Common myeloid progenitor, CD34-positive (primary cell): Measurements from ENCODE around the gene AGAP1.

Source experiments
- CTCF ChIA-PET: fragments of 350-600 bp; sonication (Branson Sonifier 250); formaldehyde crosslinking; loops from one replicate; lab custom pipeline; 2021; ENCODE audit warnings: antibody characterized with exemption; lab: Charles Lee
- POLR2A ChIA-PET: fragments of 350-600 bp; sonication (Branson Sonifier 250); formaldehyde crosslinking; loops from one replicate; lab custom pipeline; 2021; ENCODE audit warnings: antibody characterized with exemption; lab: Charles Lee
- DNase-seq, 3 donors: peaks; one replicate each; pipeline versions ENCODE4 v3.0.0 to v3.0.0-alpha.2; 2013
- H3K27ac ChIP-seq, 2 experiments: 1 replicate in 1 of 2; 2 replicates in 1 of 2; pipeline ENCODE4 v1.7.0; 2013; ENCODE audit warnings: inconsistent platforms in 2 of 2, low read length in 2 of 2, mild to moderate bottlenecking in 2 of 2, low read depth in 1 of 2, moderate library complexity in 1 of 2; ENCODE audit not compliant: severe bottlenecking in 2 of 2, insufficient read depth in 1 of 2, poor library complexity in 1 of 2
- H3K27me3 ChIP-seq, 5 experiments: replicated peaks in 2 of 5; 1 replicate in 3 of 5; 2 replicates in 2 of 5; pipeline versions ENCODE4 v1.6.1 to v1.7.0; 2013; ENCODE audit warnings: low read length in 4 of 5, mild to moderate bottlenecking in 2 of 5, moderate library complexity in 2 of 5, inconsistent platforms in 1 of 5; ENCODE audit not compliant: insufficient read depth in 5 of 5, control insufficient read depth in 4 of 5
- H3K36me3 ChIP-seq, 4 experiments: 1 replicate in 2 of 4; 2 replicates in 2 of 4; pipeline versions ENCODE4 v1.6.1 to v1.7.0; 2013; ENCODE audit warnings: low read length in 3 of 4, control low read depth in 1 of 4, mild to moderate bottlenecking in 1 of 4; ENCODE audit not compliant: control insufficient read depth in 4 of 4, insufficient read depth in 4 of 4
- H3K4me1 ChIP-seq, 4 experiments: 1 replicate in 3 of 4; 2 replicates in 1 of 4; pipeline versions ENCODE4 v1.6.1 to v1.7.1; 2013; ENCODE audit warnings: low read length in 3 of 4, mild to moderate bottlenecking in 3 of 4, control low read depth in 1 of 4, inconsistent platforms in 1 of 4, moderate library complexity in 1 of 4; ENCODE audit not compliant: control insufficient read depth in 4 of 4, insufficient read depth in 4 of 4; ENCODE audit errors: control extremely low read depth in 1 of 4
- H3K4me3 ChIP-seq, 7 experiments: 1 replicate in 4 of 7; 2 replicates in 3 of 7; pipeline versions ENCODE4 v1.5.1 to v1.7.0; 2013; ENCODE audit warnings: mild to moderate bottlenecking in 7 of 7, low read length in 6 of 7, moderate library complexity in 6 of 7, inconsistent platforms in 2 of 7, low read depth in 2 of 7, control low read depth in 1 of 7; ENCODE audit not compliant: insufficient read depth in 4 of 7, control insufficient read depth in 1 of 7; ENCODE audit errors: extremely low read depth in 1 of 7
- H3K9me3 ChIP-seq, 5 experiments: 1 replicate in 4 of 5; 2 replicates in 1 of 5; pipeline versions ENCODE4 v1.6.1 to v1.7.1; 2013; ENCODE audit warnings: low read length in 4 of 5, mild to moderate bottlenecking in 2 of 5, inconsistent platforms in 1 of 5, low read depth in 1 of 5, moderate library complexity in 1 of 5; ENCODE audit not compliant: control insufficient read depth in 4 of 5, insufficient read depth in 2 of 5; ENCODE audit errors: control extremely low read depth in 1 of 5
- WGBS: methylation state at CpG from one replicate; pipeline ENCODE4 v1.1.5; 2013; ENCODE audit not compliant: insufficient coverage; 5-methylcytosine and 5-hydroxymethylcytosine counted together

The AGAP1 gene

DNA sequence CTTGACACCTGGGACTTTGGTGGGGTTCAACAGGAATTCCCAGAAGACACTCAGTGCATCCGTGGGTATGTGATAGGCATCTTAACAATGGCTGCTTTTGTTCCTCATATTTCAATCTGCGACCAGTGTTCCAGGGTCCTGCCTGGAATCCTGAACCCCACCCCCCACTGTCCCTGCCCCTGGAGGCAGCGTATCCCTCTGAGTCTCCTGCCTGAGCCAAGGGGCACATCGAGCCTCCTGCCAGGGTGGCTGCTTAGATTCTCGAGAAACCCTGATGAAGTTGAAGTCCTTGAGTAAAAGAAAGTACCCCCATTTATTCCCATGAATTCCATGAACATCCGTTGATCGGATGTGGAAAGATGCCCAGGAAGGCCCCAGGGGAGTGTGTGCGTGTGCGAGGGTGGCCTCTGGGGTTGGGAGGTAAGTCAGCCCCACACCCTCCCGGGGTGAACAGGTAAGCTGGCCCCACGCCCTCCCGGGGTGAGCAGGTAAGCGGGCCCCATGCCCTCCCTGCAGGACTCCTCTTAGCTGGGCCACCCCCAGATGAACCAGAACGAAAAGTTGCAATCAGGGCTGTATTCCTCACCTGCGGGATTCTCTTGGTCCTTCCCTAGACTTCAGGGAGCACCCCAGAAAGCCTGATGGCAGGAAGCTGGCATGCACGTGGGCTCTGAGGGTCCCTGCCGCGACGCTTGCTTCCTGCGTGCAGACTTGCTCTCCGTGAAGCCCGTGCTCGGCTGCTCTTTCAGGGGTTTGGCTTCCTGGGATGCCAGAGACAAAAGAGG lies 253.3 kb downstream of the AGAP1 start:
- POLR2A ChIA-PET = no interaction called here
- H3K4me3 ChIP-seq = no peak overlapping the region
- no peak for DNase-seq
- CTCF ChIA-PET = interaction anchor here (0.6 to 8.0 kb wide), 14 partner anchors 8 to 613 kb away, joined by 3 to 98 read pairs (median 4); no protein-coding TSS in a partner anchor
- no peaks in the 10 kb centered on the region for H3K4me1 ChIP-seq
- 99% methylated on average over 18 of the region's 23 CpGs for WGBS
- H3K27ac ChIP-seq = no peak overlapping the region
- H3K36me3 ChIP-seq = no peaks in the 10 kb centered on the region
- peaks cover 0 to 20% (median 0%) of the 10 kb centered on the region in 5 experiments for H3K27me3 ChIP-seq
- no peaks in the 10 kb centered on the region for H3K9me3 ChIP-seq

DNA sequence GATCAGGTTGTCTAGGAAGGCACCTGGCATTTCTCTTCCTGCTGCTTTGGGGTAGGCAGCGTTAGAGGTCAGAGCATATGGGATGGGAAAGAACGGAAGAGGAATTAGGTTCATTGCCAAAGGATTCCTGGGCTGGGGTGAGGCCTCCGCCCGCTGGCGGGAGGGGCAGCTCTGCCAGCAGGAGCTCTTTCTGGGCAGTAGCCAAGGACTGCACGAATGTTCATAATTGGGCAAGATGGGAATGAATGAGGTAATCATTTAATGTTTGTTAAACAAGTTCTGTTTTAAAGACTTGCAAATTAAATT lies 253.9 kb downstream of the AGAP1 start:
- no peaks in the 10 kb centered on the region for H3K4me1 ChIP-seq
- ChIA-PET POLR2A (no interaction called here), CTCF (interaction anchor here (1.8 to 8.0 kb wide), 2 partner anchors 9 to 153 kb away, joined by 7 to 98 read pairs; no protein-coding TSS in a partner anchor)

DNA sequence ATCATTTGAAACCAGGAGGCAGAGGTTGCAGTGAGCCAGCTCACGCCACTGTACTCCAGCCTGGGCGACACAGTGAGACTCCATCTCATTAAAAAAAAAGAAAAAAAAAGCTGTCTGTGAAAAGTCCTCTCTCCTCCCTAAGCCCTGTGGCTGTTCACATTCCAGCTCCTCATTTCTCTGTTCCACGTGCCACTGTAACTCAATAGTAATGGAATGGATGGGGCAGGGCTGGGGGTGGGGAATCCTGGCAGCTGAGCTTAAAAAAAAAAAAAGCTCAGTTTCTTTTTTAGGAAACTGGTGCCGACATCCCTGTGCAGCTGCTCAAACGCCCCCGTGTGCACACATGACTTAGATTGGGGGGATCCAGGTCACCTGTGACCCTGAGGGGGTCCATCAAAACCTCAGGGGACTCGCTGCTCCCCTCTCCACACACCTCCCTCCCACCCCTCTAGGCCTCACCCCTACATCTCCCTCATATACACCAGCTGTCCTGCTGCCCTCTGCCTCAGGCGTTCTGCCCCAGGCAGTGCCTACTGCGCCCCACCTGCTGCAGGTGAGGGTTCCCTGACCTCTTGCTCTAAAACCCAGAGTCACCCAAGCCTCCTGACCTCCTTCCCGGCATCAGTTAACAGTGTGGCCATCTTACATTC lies 255.4 kb downstream of the AGAP1 start:
- ChIA-PET CTCF (interaction anchor here (0.6 to 8.0 kb wide), 2 partner anchors 152 to 155 kb away, joined by 4 to 98 read pairs; no protein-coding TSS in a partner anchor), POLR2A (no interaction called here)
- no peak overlapping the region for H3K4me3 ChIP-seq
- H3K36me3 ChIP-seq = no peaks in the 10 kb centered on the region
- H3K4me1 ChIP-seq = no peaks in the 10 kb centered on the region
- 75% methylated on average over 9 of the region's 10 CpGs for WGBS
- no peak overlapping the region for H3K27ac ChIP-seq
- no peak for DNase-seq
- H3K27me3 ChIP-seq = peaks cover 0 to 20% (median 0%) of the 10 kb centered on the region in 5 experiments
- H3K9me3 ChIP-seq = no peaks in the 10 kb centered on the region

More for the DNA sequence above, 253.9 kb downstream of the AGAP1 start:
- Histone ChIP-seq H3K9me3 (no peaks in the 10 kb centered on the region), H3K4me3 (no peak overlapping the region), H3K27ac (no peak overlapping the region), H3K36me3 (no peaks in the 10 kb centered on the region), H3K27me3 (peaks cover 0 to 20% (median 0%) of the 10 kb centered on the region in 5 experiments)
- DNase-seq = no peak
- WGBS = 73% methylated on average over 5 of the region's 6 CpGs

DNA sequence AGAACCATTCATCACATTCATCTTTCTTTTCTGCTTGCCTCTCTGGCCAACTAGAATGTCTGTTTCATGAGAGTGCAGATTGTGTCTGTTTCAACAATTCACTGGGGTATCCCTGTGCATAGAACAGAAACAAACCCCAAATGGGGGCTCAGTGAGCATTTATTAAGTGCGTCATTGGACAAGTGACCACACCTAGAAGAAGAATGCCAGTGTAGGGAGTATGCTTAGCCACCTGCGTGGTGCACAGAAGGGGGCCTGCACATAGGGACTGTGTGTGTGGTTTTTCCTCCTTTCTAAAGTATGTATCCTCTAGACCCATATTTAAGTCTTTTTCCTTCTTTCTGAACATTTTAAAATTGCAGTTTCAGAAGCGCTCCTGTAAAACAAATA lies 255.9 kb downstream of the AGAP1 start:
- Histone ChIP-seq H3K9me3 (no peaks in the 10 kb centered on the region), H3K36me3 (no peaks in the 10 kb centered on the region), H3K27ac (no peak overlapping the region), H3K27me3 (peaks cover 0 to 20% (median 0%) of the 10 kb centered on the region in 5 experiments), H3K4me1 (no peaks in the 10 kb centered on the region), H3K4me3 (no peak overlapping the region)
- no peak for DNase-seq
- CTCF ChIA-PET = interaction anchor here (8.0 kb wide), 1 partner anchor 155 kb away, joined by 98 read pairs; no protein-coding TSS in a partner anchor
- 100% methylated on average over 2 of the region's 3 CpGs for WGBS
- POLR2A ChIA-PET = no interaction called here

DNA sequence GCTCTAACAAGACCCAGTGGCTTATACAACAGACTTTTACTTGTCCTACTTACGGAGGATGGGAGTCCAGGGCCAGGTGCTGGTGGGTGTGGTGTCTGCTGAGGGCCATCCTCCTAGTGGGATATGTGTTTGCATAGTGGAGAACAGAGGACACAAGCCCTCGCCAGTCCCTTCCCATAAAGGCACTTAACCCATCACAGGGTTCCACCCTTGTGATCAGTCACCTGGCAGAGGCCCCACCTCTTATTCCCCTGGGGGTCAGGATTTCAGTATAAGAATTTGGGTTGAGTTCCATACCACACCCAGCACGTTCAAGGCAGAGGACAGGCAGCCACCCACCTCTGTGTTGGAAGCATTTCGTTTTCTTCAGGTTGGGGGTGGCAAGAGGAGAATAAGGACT lies 259.0 kb downstream of the AGAP1 start:
- Histone ChIP-seq H3K9me3 (no peaks in the 10 kb centered on the region), H3K27ac (no peak overlapping the region), H3K4me1 (no peaks in the 10 kb centered on the region), H3K4me3 (no peak overlapping the region), H3K27me3 (peaks cover 0 to 23% (median 2%) of the 10 kb centered on the region in 5 experiments), H3K36me3 (no peaks in the 10 kb centered on the region)
- POLR2A ChIA-PET = no interaction called here
- no CpG with 5 or more reads among the region's 4 CpGs for WGBS
- CTCF ChIA-PET = interaction anchor here (0.9 kb wide), 1 partner anchor 13 kb away, joined by 4 read pairs; no protein-coding TSS in a partner anchor
- no peak for DNase-seq

DNA sequence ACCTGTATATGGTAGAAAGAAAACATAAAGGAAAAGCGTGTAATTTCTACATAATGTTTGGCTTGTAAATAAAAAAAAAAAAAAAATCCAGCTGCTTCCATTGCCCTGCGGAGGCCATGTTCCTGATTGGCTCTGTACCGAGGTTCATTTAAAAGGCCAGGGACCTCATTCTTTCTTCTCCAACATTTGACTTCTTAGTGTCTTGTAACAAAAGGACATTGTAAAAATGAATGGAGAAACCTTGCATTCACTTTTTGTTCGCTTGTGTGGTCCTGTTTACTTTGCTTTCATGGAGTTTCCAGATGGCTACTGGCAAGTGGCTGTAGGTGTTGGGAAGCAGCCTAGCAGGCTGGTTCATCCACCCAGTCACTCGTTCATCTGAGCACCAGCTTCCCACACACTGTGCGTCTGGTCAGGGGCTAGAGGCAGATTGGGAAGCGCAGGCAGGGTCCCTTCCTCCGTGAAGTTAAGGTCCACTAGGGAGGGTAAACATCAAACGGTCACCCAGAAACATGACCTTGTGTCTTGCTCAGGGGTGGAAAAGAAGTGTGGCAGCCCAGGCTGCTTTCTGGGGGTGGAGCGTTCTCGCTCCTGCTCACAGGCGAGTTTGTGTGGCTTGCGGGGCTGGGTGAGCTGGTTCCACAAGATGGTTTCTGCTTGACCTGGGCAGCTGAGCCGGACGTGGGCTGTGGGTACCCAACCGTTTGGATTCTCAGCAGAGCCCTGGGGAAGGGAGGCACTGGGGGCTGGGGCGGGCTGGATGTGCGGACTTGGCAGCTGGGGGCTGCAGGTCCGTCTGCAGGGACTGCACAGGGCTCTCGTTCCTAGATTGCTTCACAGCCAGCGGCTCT lies 260.7 kb downstream of the AGAP1 start:
- WGBS = 98% methylated on average over 13 of the region's 21 CpGs
- CTCF ChIA-PET = interaction anchor here (0.9 kb wide), 2 partner anchors 8 to 25 kb away, joined by 3 read pairs; no protein-coding TSS in a partner anchor
- POLR2A ChIA-PET = no interaction called here

More for the DNA sequence above, 260.7 kb downstream of the AGAP1 start:
- Histone ChIP-seq H3K4me3 (no peak overlapping the region), H3K27ac (no peak overlapping the region), H3K9me3 (no peaks in the 10 kb centered on the region), H3K36me3 (no peaks in the 10 kb centered on the region), H3K4me1 (no peaks in the 10 kb centered on the region), H3K27me3 (peaks cover 0 to 13% (median 2%) of the 10 kb centered on the region in 5 experiments)
- no peak for DNase-seq
